Keratinocyte (primary cell): ENCODE results near the gene PRDM8. TPM values are rescaled to one million over a fixed set of nuclear protein-coding genes. Genes with fewer than 3 reads are reported as not detected.
A peak's percentile ranks its signal among the peaks of the same experiment; 100 is the strongest.

ENCODE experiments used
- DNase-seq: peaks from one replicate; pipeline ENCODE4 v3.0.0-alpha.2; 2011; ENCODE audit warnings: low read depth, missing footprints, low spot score
- FAIRE-seq: peaks from 2 replicates; lab custom pipeline; 2011; peaks lifted over from hg19 to GRCh38; lab: Jason Lieb, UNC
- H2AFZ ChIP-seq: 2 replicates; pipeline ENCODE4 v1.6.0; 2012; ENCODE audit warnings: low read length, control low read depth, inconsistent platforms; ENCODE audit not compliant: control insufficient read depth
- H3K27ac ChIP-seq: 2 replicates; pipeline ENCODE4 v1.5.1; 2011; ENCODE audit warnings: low read length; ENCODE audit not compliant: control insufficient read depth, insufficient read depth
- H3K27me3 ChIP-seq: 3 replicates; pipeline ENCODE4 v1.6.0; 2011; ENCODE audit warnings: low read length; ENCODE audit not compliant: control insufficient read depth, insufficient read depth; ENCODE audit errors: extremely low read depth
- H3K36me3 ChIP-seq, 2 experiments: 2 replicates in 1 of 2; 3 replicates in 1 of 2; pipeline ENCODE4 v1.5.1; 2011; ENCODE audit warnings: low read length in 2 of 2, mild to moderate bottlenecking in 1 of 2; ENCODE audit not compliant: control insufficient read depth in 2 of 2, insufficient read depth in 2 of 2; ENCODE audit errors: extremely low read depth in 1 of 2
- H3K4me1 ChIP-seq: 3 replicates; pipeline ENCODE4 v1.5.1; 2011; ENCODE audit warnings: low read length; ENCODE audit not compliant: control insufficient read depth, insufficient read depth; ENCODE audit errors: extremely low read depth
- H3K4me2 ChIP-seq: 3 replicates; pipeline ENCODE4 v1.6.0; 2011; ENCODE audit warnings: low read depth, low read length; ENCODE audit not compliant: control insufficient read depth, insufficient read depth; ENCODE audit errors: extremely low read depth
- H3K4me3 ChIP-seq, 3 experiments: fragments of 200-600 bp in 1 of 3; sonication (generic) in 1 of 3; 2 replicates in 2 of 3; 3 replicates in 1 of 3; pipeline ENCODE4 v1.5.1; 2011 to 2016; ENCODE audit warnings: low read length in 3 of 3, mild to moderate bottlenecking in 3 of 3, control low read depth in 2 of 3, inconsistent platforms in 1 of 3, low read depth in 1 of 3, mixed read lengths in 1 of 3, mixed run types in 1 of 3, moderate library complexity in 1 of 3; ENCODE audit not compliant: control insufficient read depth in 2 of 3, insufficient read depth in 2 of 3; ENCODE audit errors: extremely low read depth in 1 of 3
- H3K79me2 ChIP-seq: 2 replicates; pipeline ENCODE4 v1.6.0; 2012; ENCODE audit warnings: low read length; ENCODE audit not compliant: control insufficient read depth, insufficient read depth
- H3K9ac ChIP-seq: 3 replicates; pipeline ENCODE4 v1.6.0; 2011; ENCODE audit warnings: low read length; ENCODE audit not compliant: control insufficient read depth, insufficient read depth; ENCODE audit errors: extremely low read depth
- H3K9me1 ChIP-seq: 3 replicates; pipeline ENCODE4 v1.6.0; 2011; ENCODE audit warnings: low read length; ENCODE audit not compliant: control insufficient read depth, insufficient read depth; ENCODE audit errors: extremely low read depth
- H3K9me3 ChIP-seq: 2 replicates; pipeline ENCODE4 v1.5.1; 2012; ENCODE audit warnings: low read depth, low read length; ENCODE audit not compliant: control insufficient read depth
- H4K20me1 ChIP-seq: 3 replicates; pipeline ENCODE4 v1.6.0; 2011; ENCODE audit warnings: low read length; ENCODE audit not compliant: control insufficient read depth, insufficient read depth; ENCODE audit errors: extremely low read depth
- EZH2 ChIP-seq: IDR thresholded peaks from one replicate; pipeline ENCODE4 v1.6.1; 2012; ENCODE audit warnings: inconsistent platforms, mild to moderate bottlenecking, low read length, moderate library complexity
- dilution Hi-C: fragments of 300-500 bp; cut with MboI; formaldehyde crosslinking; loops from one replicate; pipeline ENCODE4 v1.7.0; 2020; ENCODE audit warnings: low sequenced_read_pairs; ENCODE audit not compliant: extremely low pct_ligation_motif_present
- polyA plus RNA-seq, 5 experiments: library from polyadenylated mRNA; depleted of rRNA in 3 of 5; stranded (reverse) in 3 of 5; stranded (forward) in 1 of 5; unstranded in 1 of 5; fragments of >200 nt; gene quantifications; 1 replicate in 1 of 5; 2 replicates in 3 of 5; 3 replicates in 1 of 5; pipeline versions ENCODE4 v1.2.1 to v1.2.3, GENCODE V29; 2011 to 2012; ENCODE audit warnings: missing spikeins in 2 of 5, low read depth in 1 of 5, low replicate concordance in 1 of 5
- TF ChIP-seq, protein P1 (sequence below), 3 experiments: IDR thresholded peaks in 1 of 3; conservative IDR thresholded peaks in 1 of 3; optimal IDR thresholded peaks in 1 of 3; 2 replicates in 2 of 3; 3 replicates in 1 of 3; pipeline versions ENCODE3 to v1.5.1; 2011; ENCODE audit warnings: low read length in 3 of 3, mild to moderate bottlenecking in 3 of 3, moderate library complexity in 2 of 3, control low read depth in 1 of 3, inconsistent platforms in 1 of 3; ENCODE audit not compliant: insufficient read depth in 2 of 3; ENCODE audit errors: extremely low read depth in 1 of 3

The PRDM8 gene
- polyA plus RNA-seq, 1 donor (not counting 4 experiments of a cell fraction or from before 2014, with no cell fraction given), result 3.5 TPM

DNA sequence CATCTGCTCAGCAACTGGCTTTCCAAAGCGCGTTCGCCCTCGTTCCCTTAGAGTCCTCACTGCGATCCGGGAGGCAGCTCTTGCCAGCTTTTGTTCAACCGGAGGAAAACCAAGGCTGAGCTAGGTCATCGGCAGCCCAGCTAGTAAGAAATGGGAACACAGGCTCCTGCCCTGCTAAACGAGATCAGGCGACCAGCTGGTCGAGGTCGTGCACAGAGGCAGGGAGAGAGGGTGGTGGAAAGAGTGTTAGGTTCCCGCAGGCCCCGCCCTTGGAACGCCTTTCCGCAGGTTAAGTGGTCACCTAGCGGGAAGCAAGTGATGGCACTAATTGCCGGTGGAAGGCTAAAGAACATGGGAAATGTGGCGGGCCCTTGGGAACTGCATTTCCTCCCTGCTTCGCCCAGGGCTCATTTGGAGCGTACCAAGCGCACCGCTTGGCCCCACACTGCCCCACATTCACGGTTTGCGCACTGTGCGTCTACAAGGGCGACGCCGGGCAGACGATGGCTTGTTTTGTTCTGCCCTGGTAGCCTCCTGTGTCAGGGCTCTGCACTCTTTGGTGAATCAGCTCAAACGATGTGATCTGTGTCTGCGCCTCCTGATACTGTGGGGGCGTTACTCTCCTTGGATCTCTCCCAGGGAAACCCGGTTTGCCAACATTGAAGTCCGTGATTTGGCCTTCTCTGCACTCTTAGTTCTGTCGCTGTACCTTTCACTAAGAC, 7.2 kb upstream of the PRDM8 start:
- Histone ChIP-seq H2AFZ (no peak overlapping the region), H3K36me3 (peaks cover 0 to 4% of the 10 kb centered on the region in 2 experiments), H3K27me3 (peaks cover 7% of the 10 kb centered on the region), H3K79me2 (peaks cover 6% of the 10 kb centered on the region), H3K4me1 (peaks cover 9% of the 10 kb centered on the region), H3K27ac (no peak overlapping the region), H3K4me3 (no peak overlapping the region), H3K9me3 (no peaks in the 10 kb centered on the region), H3K4me2 (peak overlapping the region; percentile 12), H3K9ac (no peak overlapping the region), H3K9me1 (no peaks in the 10 kb centered on the region), H4K20me1 (no peaks in the 10 kb centered on the region)
- DNase-seq (no peak), FAIRE-seq (no peak)
- TF ChIP-seq, protein P1, sequence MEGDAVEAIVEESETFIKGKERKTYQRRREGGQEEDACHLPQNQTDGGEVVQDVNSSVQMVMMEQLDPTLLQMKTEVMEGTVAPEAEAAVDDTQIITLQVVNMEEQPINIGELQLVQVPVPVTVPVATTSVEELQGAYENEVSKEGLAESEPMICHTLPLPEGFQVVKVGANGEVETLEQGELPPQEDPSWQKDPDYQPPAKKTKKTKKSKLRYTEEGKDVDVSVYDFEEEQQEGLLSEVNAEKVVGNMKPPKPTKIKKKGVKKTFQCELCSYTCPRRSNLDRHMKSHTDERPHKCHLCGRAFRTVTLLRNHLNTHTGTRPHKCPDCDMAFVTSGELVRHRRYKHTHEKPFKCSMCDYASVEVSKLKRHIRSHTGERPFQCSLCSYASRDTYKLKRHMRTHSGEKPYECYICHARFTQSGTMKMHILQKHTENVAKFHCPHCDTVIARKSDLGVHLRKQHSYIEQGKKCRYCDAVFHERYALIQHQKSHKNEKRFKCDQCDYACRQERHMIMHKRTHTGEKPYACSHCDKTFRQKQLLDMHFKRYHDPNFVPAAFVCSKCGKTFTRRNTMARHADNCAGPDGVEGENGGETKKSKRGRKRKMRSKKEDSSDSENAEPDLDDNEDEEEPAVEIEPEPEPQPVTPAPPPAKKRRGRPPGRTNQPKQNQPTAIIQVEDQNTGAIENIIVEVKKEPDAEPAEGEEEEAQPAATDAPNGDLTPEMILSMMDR (optimal IDR thresholded peaks at IDR 0.05 in 1 of 3, IDR thresholded peaks at IDR 0.05 in 1 of 3, conservative IDR thresholded peaks at IDR 0.05 in 1 of 3; ENCODE audit: extremely low read depth in 1 of 3, insufficient read depth in 2 of 3, low read length in 3 of 3), result no peak
- TF ChIP-seq EZH2, result no peak
- dilution Hi-C loops, result no loop called here

DNA sequence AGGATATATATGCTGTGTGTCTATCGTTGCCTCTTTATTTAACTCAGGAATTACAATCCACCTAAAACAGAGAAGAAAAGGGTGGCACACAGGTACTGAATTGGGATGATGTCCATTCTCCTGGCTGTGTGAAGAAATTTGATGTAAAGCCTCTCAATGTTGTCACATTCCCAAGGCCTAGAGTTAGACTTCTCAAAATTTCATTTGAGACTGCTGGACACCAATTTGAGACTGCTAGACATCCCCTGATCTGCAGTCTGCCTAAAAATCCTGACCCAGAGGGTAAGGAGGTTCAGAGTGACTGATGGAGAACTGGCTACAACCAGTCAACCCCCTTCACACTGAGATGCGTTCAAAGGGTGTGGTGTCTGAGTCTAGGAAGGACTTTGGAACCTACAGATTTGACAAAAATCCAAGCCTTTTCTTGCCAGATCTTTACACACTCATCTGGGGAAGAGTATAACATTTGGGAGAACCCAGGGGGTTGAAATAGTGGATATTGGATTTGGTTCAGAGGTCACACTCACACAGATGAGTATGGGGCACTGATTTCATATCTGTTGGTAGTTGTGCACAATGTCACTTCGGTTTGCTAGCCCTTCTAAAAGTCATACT, 4.9 kb upstream of the PRDM8 start:
- no peak overlapping the region for H3K27ac ChIP-seq
- H3K9me1 ChIP-seq, result no peaks in the 10 kb centered on the region
- DNase-seq (no peak), FAIRE-seq (no peak)
- H2AFZ ChIP-seq, result no peak overlapping the region
- TF ChIP-seq, protein P1 (optimal IDR thresholded peaks at IDR 0.05 in 1 of 3, IDR thresholded peaks at IDR 0.05 in 1 of 3, conservative IDR thresholded peaks at IDR 0.05 in 1 of 3; ENCODE audit: extremely low read depth in 1 of 3, insufficient read depth in 2 of 3, low read length in 3 of 3), result no peak
- TF ChIP-seq EZH2, result no peak
- no peak overlapping the region for H3K9ac ChIP-seq
- no peak overlapping the region for H3K4me2 ChIP-seq
- no peak overlapping the region for H3K4me3 ChIP-seq
- no peaks in the 10 kb centered on the region for H3K9me3 ChIP-seq
- H3K79me2 ChIP-seq, result peaks cover 2% of the 10 kb centered on the region
- dilution Hi-C loops, result no loop called here
- H3K36me3 ChIP-seq, result peaks cover 0 to 4% of the 10 kb centered on the region in 2 experiments
- no peaks in the 10 kb centered on the region for H4K20me1 ChIP-seq
- H3K4me1 ChIP-seq, result peaks cover 11% of the 10 kb centered on the region
- H3K27me3 ChIP-seq, result peaks cover 17% of the 10 kb centered on the region
